Lower leg skin (tissue), 4 donors: ENCODE results near the gene ZNF33A. TPM values are rescaled to one million over a fixed set of nuclear protein-coding genes. Genes with fewer than 3 reads are reported as not detected.

Source experiments
- DNase-seq, 2 donors: peaks; one replicate each; pipeline ENCODE4 v3.0.0-alpha.2; 2019; ENCODE audit warnings: low spot score in 2 of 2
- H3K4me3 ChIP-seq: fragments of 200-600 bp; sonication (generic); 2 replicates; pipeline ENCODE4 v1.5.1; 2017; ENCODE audit warnings: mild to moderate bottlenecking, low read depth; ENCODE audit not compliant: poor library complexity, severe bottlenecking
- POLR2A ChIP-seq, 2 donors: fragments of 450-650 bp; IDR thresholded peaks; one replicate each; pipeline ENCODE4 v1.6.1; 2016 to 2017; ENCODE audit warnings: antibody characterized with exemption in 2 of 2, mild to moderate bottlenecking in 1 of 2, moderate library complexity in 1 of 2
- WGBS, 2 donors: methylation state at CpG; one replicate each; pipeline ENCODE4 v1.1.5; 2018; 5-methylcytosine and 5-hydroxymethylcytosine counted together
- intact Hi-C: fragments of 100-400 bp; cut with DNase I; formaldehyde crosslinking; loops from one replicate; pipeline ENCODE4 v1.15.0; 2023; ENCODE audit warnings: low total_unique reads
- total RNA-seq, 4 donors: library from RNA; depleted of rRNA; stranded (reverse); fragments of >200 nt; gene quantifications; one replicate each; pipeline ENCODE4 v1.1.0, GENCODE V29; 2016
- TF ChIP-seq, protein P1 (sequence below), 3 donors: fragments of 450-650 bp; IDR thresholded peaks; one replicate each; pipeline ENCODE4 v1.5.1; 2016; ENCODE audit warnings: antibody characterized with exemption in 3 of 3, mild to moderate bottlenecking in 3 of 3, moderate library complexity in 2 of 3

Gene ZNF33A
- total RNA-seq, 4 donors from 2014 or later, result 16.8 to 28.8 (median 23.0) TPM

DNA sequence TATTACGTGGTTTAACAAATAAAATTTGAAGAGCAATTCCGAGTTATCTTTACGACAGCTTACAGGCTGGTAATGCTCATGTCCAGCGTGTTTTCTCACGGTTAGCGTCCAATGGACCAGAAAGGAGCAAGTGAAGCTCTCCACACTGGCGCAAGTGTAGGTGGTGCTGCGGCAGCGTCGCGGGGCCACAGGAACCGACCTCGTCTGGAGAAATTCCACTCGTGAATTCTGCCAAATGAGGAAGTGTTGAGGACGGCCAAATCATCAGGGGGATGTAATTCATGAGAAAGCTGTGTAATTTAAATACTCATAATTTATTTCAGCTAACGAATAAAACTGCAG is 83.3 kb downstream of the ZNF33A start:
- intact Hi-C loops, result loop anchor here (10.0 kb wide), 1 partner anchor 119 kb away; the partner anchor contains the start of gene ZNF25
- H3K4me3 ChIP-seq, result peak overlapping the region; percentile 85
- DNase-seq, result no peak
- 10 to 15% methylated on average over 16 of the region's 16 CpGs for WGBS, 2 donors
- TF ChIP-seq, protein P1, sequence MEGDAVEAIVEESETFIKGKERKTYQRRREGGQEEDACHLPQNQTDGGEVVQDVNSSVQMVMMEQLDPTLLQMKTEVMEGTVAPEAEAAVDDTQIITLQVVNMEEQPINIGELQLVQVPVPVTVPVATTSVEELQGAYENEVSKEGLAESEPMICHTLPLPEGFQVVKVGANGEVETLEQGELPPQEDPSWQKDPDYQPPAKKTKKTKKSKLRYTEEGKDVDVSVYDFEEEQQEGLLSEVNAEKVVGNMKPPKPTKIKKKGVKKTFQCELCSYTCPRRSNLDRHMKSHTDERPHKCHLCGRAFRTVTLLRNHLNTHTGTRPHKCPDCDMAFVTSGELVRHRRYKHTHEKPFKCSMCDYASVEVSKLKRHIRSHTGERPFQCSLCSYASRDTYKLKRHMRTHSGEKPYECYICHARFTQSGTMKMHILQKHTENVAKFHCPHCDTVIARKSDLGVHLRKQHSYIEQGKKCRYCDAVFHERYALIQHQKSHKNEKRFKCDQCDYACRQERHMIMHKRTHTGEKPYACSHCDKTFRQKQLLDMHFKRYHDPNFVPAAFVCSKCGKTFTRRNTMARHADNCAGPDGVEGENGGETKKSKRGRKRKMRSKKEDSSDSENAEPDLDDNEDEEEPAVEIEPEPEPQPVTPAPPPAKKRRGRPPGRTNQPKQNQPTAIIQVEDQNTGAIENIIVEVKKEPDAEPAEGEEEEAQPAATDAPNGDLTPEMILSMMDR (IDR thresholded peaks at IDR 0.05), result no peak
- no peak for TF ChIP-seq POLR2A (IDR thresholded peaks at IDR 0.05)

DNA sequence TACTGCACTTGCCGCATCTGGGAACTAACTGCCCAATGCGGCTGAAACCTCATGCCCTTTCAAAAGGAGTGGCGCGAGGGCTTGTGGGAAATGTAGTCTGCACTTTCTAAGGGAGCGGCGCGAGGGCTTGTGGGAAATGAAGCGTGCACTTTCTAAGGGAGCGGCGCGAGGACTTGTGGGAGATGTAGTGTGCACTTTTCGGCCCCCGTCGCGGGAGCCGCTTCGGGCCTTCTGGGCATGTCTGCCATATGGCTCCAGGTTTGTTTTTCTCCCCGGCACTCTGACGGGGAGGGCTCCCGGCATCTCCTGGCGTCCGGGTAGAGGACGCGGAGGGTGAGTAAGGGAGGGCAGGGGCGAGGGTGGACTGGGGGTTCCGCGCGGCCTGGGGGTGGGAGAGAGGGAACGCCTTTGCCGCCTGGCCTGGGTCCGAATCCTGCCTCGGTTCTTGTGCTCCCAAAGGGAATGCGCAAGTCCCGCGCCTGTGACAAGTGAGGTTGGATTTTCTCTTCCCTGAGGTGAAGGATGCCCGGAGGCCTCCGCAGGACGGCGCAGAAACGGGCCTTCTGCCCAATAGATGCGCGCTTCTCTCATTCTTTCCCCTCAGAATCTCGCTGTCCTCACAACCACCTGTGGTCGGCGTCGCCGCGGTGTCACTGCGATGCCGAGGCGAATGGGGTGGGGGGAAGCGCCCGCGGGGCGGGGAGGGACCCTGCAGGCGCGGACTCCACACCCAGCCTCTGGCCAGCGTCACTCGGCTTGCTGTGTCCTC is 83.9 kb downstream of the ZNF33A start, which contains the start of gene ZNF37A:
TSS of gene ZNF37A (plus strand) at position 180 of the 769 bp plus-strand sequence. CDS start 2,281 bp downstream, outside the sequence.
- intact Hi-C loops, result loop anchor here (10.0 kb wide), 1 partner anchor 120 kb away; the partner anchor contains the start of gene ZNF25
- peak within 1 kb of the TSS; percentile 85 for H3K4me3 ChIP-seq
- 0% methylated on average over 51 to 59 of the region's 59 CpGs for WGBS, 2 donors
- TF ChIP-seq, protein P1 (IDR thresholded peaks at IDR 0.05), result no peak
- TF ChIP-seq POLR2A (IDR thresholded peaks at IDR 0.05), result no peak
- DNase-seq, result peak; percentile 96 to 98

DNA sequence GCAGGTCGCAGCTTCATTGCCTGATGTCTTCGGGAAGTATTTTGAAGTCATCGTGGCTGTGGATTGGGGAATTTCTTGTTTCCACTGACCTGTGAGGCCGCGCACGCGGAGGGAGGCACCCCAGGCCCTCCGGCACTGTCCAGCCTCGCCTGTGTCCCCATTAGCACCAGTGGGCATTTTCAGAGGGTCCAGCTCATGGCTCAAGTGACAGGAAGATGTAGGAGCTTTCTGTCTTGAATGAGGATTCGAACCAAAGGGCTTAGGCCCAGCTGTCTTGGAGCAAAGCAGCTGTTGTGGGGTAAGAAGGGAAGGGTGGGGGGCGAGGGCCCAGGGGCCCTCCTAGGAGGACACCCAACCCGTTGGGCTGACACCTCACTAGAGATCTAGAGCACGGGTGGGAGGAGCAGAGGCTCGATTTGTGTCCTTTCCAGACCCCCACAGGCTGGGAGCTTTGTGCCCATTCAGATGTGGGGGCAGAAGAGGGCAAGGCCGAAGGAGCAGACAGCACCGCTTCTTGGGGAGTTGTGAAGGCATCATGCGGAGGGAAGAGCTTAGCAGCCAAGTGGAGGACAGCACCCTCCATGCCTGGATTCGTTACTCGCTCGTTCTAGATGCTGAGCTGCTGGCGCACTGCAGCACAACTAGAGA is 84.6 kb downstream of the ZNF33A start:
- 51 to 66% methylated on average over 19 to 21 of the region's 21 CpGs for WGBS, 2 donors
- no peak for DNase-seq
- TF ChIP-seq POLR2A (IDR thresholded peaks at IDR 0.05), result no peak
- TF ChIP-seq, protein P1 (IDR thresholded peaks at IDR 0.05), result no peak
- intact Hi-C loops, result loop anchor here (10.0 kb wide), 1 partner anchor 120 kb away; the partner anchor contains the start of gene ZNF25
- peak overlapping the region; percentile 85 for H3K4me3 ChIP-seq

DNA sequence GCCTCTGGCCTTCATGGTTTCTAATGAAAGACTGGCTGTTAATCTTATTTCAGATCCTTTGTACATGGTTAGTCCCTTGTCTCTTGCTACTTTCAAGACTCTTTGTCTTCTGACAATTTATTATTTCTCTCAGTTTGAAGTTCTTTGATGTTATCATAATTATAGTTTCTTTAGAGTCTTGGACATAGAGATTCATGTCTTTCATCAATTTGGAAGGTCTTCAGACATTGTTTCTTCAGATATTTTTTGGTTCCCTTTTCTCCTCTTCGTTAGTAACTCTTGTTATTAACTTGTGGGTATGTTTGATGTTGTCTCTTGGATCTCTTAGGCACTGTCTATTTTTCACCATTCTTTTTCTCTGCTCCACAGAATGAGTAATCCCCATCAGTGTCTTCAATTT is 92.4 kb downstream of the ZNF33A start:
- TF ChIP-seq, protein P1 (IDR thresholded peaks at IDR 0.05), result no peak
- TF ChIP-seq POLR2A (IDR thresholded peaks at IDR 0.05), result no peak
- WGBS, 2 donors, result 81 to 94% methylated on average over 1 of the region's 1 CpG
- intact Hi-C loops, result no loop called here
- no peak for DNase-seq
- no peak overlapping the region for H3K4me3 ChIP-seq

DNA sequence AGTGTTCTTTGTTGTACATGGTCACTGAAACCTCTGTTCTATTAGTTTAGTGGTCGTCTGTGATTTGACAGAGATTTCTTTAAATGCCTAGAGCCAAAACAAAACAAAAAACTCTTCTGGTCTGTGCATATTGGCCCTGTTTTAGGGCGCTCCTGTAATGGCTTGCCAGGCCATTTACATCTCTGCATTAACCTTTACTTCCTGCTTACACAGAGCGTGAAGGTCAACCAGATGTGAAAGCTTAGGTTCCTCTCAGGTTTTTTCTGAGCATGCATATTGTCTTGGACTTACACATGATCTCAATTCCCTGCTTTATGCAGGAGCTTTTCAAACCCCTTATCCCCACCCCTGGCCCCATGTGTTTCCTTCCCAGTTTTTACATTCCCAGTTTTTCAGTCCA is 93.3 kb downstream of the ZNF33A start:
- DNase-seq, result no peak
- intact Hi-C loops, result no loop called here
- 91 to 99% methylated on average over 3 of the region's 3 CpGs for WGBS, 2 donors
- TF ChIP-seq, protein P1 (IDR thresholded peaks at IDR 0.05), result no peak
- no peak for TF ChIP-seq POLR2A (IDR thresholded peaks at IDR 0.05)
- no peak overlapping the region for H3K4me3 ChIP-seq
